ENCODE data around the gene ZBTB47. TPM values are rescaled to one million over a fixed set of nuclear protein-coding genes. Genes with fewer than 3 reads are reported as not detected.

The ZBTB47 gene
- total and polyA plus RNA-seq, 10 donors, result 2.1 to 22.2 (median 14.4) TPM

DNA sequence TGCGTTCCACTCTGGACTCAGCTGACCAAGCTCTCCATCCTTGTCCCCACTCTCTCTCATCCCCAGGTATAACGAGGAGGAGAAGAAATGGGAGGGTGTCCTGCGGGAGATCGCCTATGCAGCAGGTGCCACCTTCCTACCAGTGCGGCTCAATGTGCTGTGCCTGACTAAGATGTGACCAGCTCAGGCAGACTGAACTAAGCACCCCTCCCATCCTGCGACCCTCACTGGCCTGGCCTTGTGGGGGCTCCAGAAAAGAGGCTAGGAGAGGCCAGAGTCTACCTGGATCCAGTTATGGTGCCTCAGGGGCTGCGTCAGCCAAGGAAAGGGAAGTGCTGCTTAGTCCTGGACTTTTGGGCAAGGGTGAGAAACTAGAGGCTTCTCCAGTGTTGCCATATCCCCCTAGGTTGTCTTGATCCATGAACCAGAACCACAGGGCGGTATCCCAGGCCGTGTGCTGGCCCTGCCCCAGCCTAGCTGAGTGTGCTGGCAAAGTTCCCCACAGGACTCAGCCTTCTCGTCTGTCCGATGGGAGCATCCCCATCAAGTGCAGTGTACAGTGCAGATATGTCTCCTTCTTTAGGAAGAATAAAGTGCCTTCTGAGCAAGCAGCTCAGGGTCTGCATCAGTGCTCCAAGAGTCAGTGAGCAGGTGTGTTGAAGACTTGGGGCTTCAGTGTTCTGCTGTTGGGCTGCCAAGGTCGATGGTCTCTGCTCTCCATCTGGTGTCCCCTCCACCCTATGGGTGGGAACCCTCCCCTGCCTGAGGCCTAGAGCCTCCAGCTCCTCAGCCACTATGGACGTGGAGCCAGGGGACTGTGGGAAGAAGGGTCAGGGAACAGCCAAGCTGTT lies 38.5 kb downstream of the ZBTB47 start:
- intact Hi-C loops (cut with DNase I; ENCODE audit: low total_unique reads), result no loop called here
- Histone ChIP-seq H3K36me3 (no peaks in the 10 kb centered on the region), H3K4me3 (no peak overlapping the region), H3K4me1 (no peaks in the 10 kb centered on the region), H3K27ac (no peak overlapping the region), H3K9me3 (no peaks in the 10 kb centered on the region), H3K27me3 (replicated peaks in 1 of 7) (peaks cover 0 to 10% (median 0%) of the 10 kb centered on the region in 7 donors)
- WGBS, 5 donors, result 71 to 86% (median 79%) methylated on average over 12 to 13 of the region's 13 CpGs
- TF ChIP-seq CTCF (IDR thresholded peaks at IDR 0.05 in 8 of 11, conservative IDR thresholded peaks at IDR 0.05 in 3 of 11) (no peak), POLR2A (IDR thresholded peaks at IDR 0.05) (no peak), POLR2AphosphoS5 (IDR thresholded peaks at IDR 0.05) (no peak)
- peak; percentile 66 for DNase-seq

GRCh38 chr3:42692667-42693529 lies 39.4 kb downstream of the ZBTB47 start:
- peak; percentile 60 for DNase-seq
- no peak for TF ChIP-seq POLR2A (IDR thresholded peaks at IDR 0.05)
- no peak for TF ChIP-seq POLR2AphosphoS5 (IDR thresholded peaks at IDR 0.05)
- TF ChIP-seq CTCF (IDR thresholded peaks at IDR 0.05 in 8 of 11, conservative IDR thresholded peaks at IDR 0.05 in 3 of 11), result no peak
- 85 to 90% (median 87%) methylated on average over 17 of the region's 17 CpGs for WGBS, 5 donors
- no peaks in the 10 kb centered on the region for H3K9me3 ChIP-seq
- H3K27me3 ChIP-seq (replicated peaks in 1 of 7), result peaks cover 0 to 15% (median 0%) of the 10 kb centered on the region in 7 donors
- H3K4me3 ChIP-seq, result no peak overlapping the region
- no peaks in the 10 kb centered on the region for H3K4me1 ChIP-seq
- no peak overlapping the region for H3K27ac ChIP-seq
- intact Hi-C loops (cut with DNase I; ENCODE audit: low total_unique reads), result no loop called here
- H3K36me3 ChIP-seq, result no peaks in the 10 kb centered on the region

GRCh38 chr3:42693530-42693930 lies 40.0 kb downstream of the ZBTB47 start:
- Histone ChIP-seq H3K9me3 (no peaks in the 10 kb centered on the region), H3K27me3 (replicated peaks in 1 of 7) (peaks cover 0 to 14% (median 0%) of the 10 kb centered on the region in 7 donors), H3K27ac (no peak overlapping the region), H3K36me3 (no peaks in the 10 kb centered on the region), H3K4me1 (no peaks in the 10 kb centered on the region), H3K4me3 (no peak overlapping the region)
- WGBS, 5 donors, result 68 to 77% (median 76%) methylated on average over 4 of the region's 4 CpGs
- intact Hi-C loops (cut with DNase I; ENCODE audit: low total_unique reads), result no loop called here
- TF ChIP-seq POLR2AphosphoS5 (IDR thresholded peaks at IDR 0.05) (no peak), POLR2A (IDR thresholded peaks at IDR 0.05) (no peak), CTCF (IDR thresholded peaks at IDR 0.05 in 8 of 11, conservative IDR thresholded peaks at IDR 0.05 in 3 of 11) (no peak)
- no peak for DNase-seq

GRCh38 chr3:42694366-42694765 lies 40.9 kb downstream of the ZBTB47 start:
- no peaks in the 10 kb centered on the region for H3K4me1 ChIP-seq
- TF ChIP-seq POLR2A (IDR thresholded peaks at IDR 0.05), result no peak
- TF ChIP-seq POLR2AphosphoS5 (IDR thresholded peaks at IDR 0.05), result no peak
- no peak for TF ChIP-seq CTCF (IDR thresholded peaks at IDR 0.05 in 8 of 11, conservative IDR thresholded peaks at IDR 0.05 in 3 of 11)
- no peak overlapping the region for H3K27ac ChIP-seq
- H3K36me3 ChIP-seq, result no peaks in the 10 kb centered on the region
- no peak for DNase-seq
- intact Hi-C loops (cut with DNase I; ENCODE audit: low total_unique reads), result no loop called here
- peaks cover 0 to 14% (median 0%) of the 10 kb centered on the region in 7 donors for H3K27me3 ChIP-seq (replicated peaks in 1 of 7)
- H3K9me3 ChIP-seq, result no peaks in the 10 kb centered on the region
- H3K4me3 ChIP-seq, result no peak overlapping the region

Data from spleen (tissue), 11 donors.